ENCODE measurements around the gene SORCS2. TPM values are rescaled to one million over a fixed set of nuclear protein-coding genes. Genes with fewer than 3 reads are reported as not detected.

The SORCS2 gene
- total RNA-seq, 2 donors from 2014 or later = 1.0 to 4.4 TPM

DNA sequence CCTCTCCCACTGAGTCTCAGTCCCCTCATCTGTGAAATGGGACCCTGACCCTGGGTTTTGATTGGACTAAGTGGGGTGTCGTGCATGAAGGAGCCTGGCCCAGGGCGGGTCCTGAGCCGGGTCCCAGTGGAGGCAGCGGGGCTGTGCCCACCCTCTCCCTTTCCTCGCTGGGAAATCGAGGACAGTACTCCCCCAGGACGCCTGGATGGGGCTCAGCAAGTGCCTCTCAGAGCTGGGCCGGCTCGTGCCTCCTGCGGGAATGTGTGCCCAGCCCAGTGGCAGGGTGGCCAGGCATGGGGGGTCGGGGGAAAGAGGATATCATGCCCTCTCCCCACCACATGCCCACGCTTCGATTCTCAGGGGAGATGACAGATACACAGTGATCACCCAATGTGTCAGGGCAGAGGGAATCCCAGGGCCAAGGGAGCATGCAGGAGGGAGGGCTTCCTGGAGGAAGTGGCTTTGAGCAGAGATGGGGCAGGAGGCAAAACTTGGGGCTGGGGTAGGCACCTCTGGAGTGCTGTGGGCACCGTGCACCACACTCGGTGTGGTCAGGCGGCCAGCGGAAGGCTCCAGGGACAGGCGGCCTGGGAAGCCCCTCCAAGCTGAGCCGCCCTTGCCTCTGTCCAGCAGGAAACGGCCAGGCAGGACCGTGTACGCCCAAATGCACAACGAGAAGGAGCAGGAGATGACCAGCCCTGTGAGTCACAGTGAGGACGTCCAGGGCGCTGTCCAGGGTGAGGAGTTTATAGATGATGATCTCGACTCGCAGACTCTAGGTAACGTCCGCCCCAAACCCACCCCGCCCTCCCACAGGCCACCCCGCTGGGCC is 544.3 kb downstream of the SORCS2 start:
- no peak for TF ChIP-seq POLR2A (IDR thresholded peaks at IDR 0.05)
- TF ChIP-seq, protein P1, sequence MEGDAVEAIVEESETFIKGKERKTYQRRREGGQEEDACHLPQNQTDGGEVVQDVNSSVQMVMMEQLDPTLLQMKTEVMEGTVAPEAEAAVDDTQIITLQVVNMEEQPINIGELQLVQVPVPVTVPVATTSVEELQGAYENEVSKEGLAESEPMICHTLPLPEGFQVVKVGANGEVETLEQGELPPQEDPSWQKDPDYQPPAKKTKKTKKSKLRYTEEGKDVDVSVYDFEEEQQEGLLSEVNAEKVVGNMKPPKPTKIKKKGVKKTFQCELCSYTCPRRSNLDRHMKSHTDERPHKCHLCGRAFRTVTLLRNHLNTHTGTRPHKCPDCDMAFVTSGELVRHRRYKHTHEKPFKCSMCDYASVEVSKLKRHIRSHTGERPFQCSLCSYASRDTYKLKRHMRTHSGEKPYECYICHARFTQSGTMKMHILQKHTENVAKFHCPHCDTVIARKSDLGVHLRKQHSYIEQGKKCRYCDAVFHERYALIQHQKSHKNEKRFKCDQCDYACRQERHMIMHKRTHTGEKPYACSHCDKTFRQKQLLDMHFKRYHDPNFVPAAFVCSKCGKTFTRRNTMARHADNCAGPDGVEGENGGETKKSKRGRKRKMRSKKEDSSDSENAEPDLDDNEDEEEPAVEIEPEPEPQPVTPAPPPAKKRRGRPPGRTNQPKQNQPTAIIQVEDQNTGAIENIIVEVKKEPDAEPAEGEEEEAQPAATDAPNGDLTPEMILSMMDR (IDR thresholded peaks at IDR 0.05) = no peak
- intact Hi-C loops (cut with DNase I) = no loop called here
- H3K27ac ChIP-seq = no peak overlapping the region
- no peaks in the 10 kb centered on the region for H3K4me1 ChIP-seq (replicated peaks)
- no peaks in the 10 kb centered on the region for H3K36me3 ChIP-seq
- H3K9me3 ChIP-seq = no peaks in the 10 kb centered on the region
- WGBS = 70% methylated on average over 31 of the region's 31 CpGs
- no peak for DNase-seq (ENCODE audit: low spot score)
- no peaks in the 10 kb centered on the region for H3K27me3 ChIP-seq (replicated peaks; ENCODE audit: insufficient read depth)
- no peak overlapping the region for H3K4me3 ChIP-seq

DNA sequence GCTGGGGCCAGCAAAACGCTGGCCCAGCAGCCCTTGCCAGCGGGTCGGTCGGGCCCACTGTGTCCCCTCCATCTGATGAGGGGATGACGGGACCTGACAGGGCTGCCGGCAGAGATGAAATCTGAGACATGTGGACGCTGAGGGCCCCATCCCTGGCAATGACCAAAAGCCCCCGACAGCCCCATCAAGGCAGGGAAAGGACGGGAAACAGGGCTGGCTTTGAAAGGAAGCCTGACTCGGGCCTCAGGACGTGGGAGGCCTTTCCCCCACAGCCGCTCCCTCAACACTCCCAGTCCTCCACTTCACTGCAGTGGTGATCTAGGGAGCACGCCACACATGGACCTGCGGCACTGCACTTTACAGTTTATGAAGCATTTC is 544.9 kb downstream of the SORCS2 start:
- H3K4me1 ChIP-seq (replicated peaks) = no peaks in the 10 kb centered on the region
- no peak for DNase-seq (ENCODE audit: low spot score)
- H3K36me3 ChIP-seq = no peaks in the 10 kb centered on the region
- H3K27ac ChIP-seq = no peak overlapping the region
- intact Hi-C loops (cut with DNase I) = no loop called here
- H3K9me3 ChIP-seq = no peaks in the 10 kb centered on the region
- TF ChIP-seq POLR2AphosphoS5 (IDR thresholded peaks at IDR 0.05) (no peak), POLR2A (IDR thresholded peaks at IDR 0.05) (no peak)
- TF ChIP-seq, protein P1 (IDR thresholded peaks at IDR 0.05) = no peak
- WGBS = 74% methylated on average over 14 of the region's 14 CpGs
- no peaks in the 10 kb centered on the region for H3K27me3 ChIP-seq (replicated peaks; ENCODE audit: insufficient read depth)
- H3K4me3 ChIP-seq = no peak overlapping the region

DNA sequence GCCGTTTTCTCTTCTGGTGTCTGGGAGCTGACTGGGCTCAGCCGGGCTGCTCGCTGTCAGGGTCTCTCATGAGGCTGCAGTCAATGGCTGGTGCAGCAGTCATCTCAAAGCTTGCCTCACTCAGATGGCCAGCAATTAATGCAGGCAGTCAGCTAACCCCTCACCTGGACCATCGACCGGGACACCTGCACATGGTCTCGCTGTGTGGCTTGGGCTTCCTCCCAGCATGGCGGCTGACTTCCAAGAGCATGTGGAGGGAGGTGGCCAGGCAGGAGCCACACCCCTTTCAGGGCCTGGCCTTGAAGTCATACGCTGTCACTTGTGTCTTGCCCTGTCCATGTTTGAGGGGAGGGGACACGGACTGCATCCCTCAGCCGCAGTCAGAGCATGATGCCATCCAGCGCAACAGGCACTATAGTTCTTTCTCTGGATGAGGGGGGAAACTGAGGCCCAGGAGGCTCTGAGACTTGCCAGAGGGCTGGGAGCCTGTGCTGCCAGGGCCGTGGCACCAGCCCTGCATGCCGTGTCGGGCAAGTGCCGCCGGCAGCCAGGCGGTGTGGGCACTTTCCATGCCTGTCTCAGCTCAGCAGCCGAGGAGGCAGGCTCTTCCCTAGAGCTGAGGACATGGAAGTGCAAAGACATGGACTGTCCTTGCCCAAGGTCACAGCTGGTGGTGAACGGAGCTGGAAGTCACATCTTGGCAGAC is 545.6 kb downstream of the SORCS2 start:
- WGBS = 94% methylated on average over 19 of the region's 19 CpGs
- no peak overlapping the region for H3K27ac ChIP-seq
- H3K4me1 ChIP-seq (replicated peaks) = no peaks in the 10 kb centered on the region
- TF ChIP-seq POLR2A (IDR thresholded peaks at IDR 0.05) (no peak), POLR2AphosphoS5 (IDR thresholded peaks at IDR 0.05) (no peak)
- TF ChIP-seq, protein P1 (IDR thresholded peaks at IDR 0.05) = no peak
- no peaks in the 10 kb centered on the region for H3K27me3 ChIP-seq (replicated peaks; ENCODE audit: insufficient read depth)
- intact Hi-C loops (cut with DNase I) = no loop called here
- no peaks in the 10 kb centered on the region for H3K36me3 ChIP-seq
- no peak overlapping the region for H3K4me3 ChIP-seq
- H3K9me3 ChIP-seq = no peaks in the 10 kb centered on the region
- DNase-seq (ENCODE audit: low spot score) = no peak

DNA sequence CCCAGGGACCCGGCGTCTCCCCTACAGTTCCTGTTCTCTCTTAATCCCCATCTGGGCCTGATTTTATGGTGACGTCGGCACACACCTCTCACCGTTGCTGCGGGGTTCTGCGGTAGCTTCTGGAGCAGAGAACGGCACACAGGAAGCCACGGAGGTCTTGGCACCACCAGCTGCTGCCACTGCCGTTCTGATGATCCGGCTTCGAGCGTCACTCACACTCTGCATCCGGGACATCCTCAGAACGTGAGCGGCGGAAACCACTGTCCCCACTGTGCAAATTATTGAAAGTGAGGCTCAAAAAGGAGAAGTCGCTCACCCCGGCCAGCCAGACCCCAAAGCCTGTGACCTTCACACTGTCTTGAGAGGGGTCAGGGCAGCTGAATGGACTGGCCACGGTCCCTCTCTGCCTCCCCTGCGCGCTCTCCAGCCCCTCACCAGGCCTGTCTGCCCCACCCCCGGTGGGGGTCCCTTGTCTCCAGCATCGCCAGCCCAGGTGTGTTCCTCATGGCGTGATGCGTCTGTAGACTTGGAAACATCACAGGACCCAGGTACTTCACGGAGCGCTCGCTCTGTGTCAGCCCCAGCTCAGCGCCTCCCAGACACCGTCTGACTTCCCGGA is 546.2 kb downstream of the SORCS2 start:
- H3K4me1 ChIP-seq (replicated peaks) = no peaks in the 10 kb centered on the region
- no peaks in the 10 kb centered on the region for H3K9me3 ChIP-seq
- H3K27ac ChIP-seq = no peak overlapping the region
- intact Hi-C loops (cut with DNase I) = no loop called here
- TF ChIP-seq POLR2AphosphoS5 (IDR thresholded peaks at IDR 0.05) = no peak
- TF ChIP-seq, protein P1 (IDR thresholded peaks at IDR 0.05) = no peak
- TF ChIP-seq POLR2A (IDR thresholded peaks at IDR 0.05) = no peak
- no peak overlapping the region for H3K4me3 ChIP-seq
- WGBS = 92% methylated on average over 32 of the region's 32 CpGs
- no peaks in the 10 kb centered on the region for H3K36me3 ChIP-seq
- no peak for DNase-seq (ENCODE audit: low spot score)
- H3K27me3 ChIP-seq (replicated peaks; ENCODE audit: insufficient read depth) = no peaks in the 10 kb centered on the region

Data from prostate gland (tissue), 2 donors.